Right kidney (tissue), 1 donor: Measurements from ENCODE around the gene ANOS1.

Source experiments
- DNase-seq: peaks from one replicate; pipeline ENCODE4 v3.0.0-alpha.2; 2016

ANOS1 gene

DNA sequence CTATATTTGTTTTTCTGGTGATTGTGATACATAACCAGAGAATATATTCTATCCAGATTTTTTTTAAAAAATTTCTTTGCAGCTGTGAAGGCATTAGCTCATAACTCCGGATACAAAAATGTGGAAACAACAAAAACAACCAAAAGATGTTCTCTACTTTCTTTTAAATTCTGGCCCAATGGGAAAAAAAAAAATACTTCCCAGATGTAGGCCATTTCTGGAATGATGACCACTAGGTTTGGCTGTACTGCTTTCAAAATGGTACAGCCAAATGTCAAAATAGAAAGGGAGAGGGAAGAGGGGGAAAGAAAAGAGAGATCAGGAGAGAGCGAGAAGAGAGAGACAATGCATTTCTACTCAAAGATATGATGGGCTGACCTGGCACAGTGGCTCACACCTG is 14.6 kb downstream of the ANOS1 start:
- no peak for DNase-seq

DNA sequence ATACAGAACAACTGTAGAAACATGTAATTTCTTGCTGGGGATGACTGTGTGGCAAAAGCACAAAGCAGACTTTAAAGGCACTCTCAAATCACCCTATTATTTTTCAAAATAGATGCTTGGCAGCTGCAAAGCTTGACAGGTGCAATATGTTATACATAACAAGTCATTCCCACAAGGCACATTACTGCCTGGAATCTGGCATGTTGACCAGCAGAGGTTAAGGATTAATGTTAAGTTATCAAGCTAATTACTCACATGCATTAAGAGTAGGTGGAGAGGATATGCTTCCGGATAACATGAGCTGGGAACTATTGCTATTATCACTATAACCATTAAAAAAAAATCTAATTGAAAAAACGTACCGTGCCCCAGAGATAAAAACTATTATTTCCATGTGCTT is 17.8 kb downstream of the ANOS1 start:
- DNase-seq, result no peak

GRCh38 chrX:8711401-8711800 is 20.5 kb downstream of the ANOS1 start:
- no peak for DNase-seq

DNA sequence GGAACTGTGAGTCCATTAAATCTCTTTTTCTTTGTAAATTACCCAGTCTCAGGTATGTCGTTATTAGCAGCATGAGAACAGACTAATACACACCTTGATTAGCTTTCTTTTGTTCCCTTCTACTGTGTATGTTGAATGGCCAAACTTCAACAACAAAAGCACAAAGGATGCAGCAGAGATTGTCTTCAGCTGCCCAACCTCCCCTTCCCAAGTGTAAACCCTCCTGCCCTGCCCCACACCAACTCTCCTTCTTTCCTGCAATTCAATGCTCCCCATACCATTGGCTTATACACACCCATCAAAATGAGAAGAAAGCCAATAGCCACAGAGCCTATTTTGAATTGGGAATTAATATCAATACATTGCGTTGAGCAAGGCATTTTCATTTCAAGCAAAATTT is 27.8 kb downstream of the ANOS1 start:
- DNase-seq, result no peak

GRCh38 chrX:8692871-8693270 is 39.1 kb downstream of the ANOS1 start:
- DNase-seq, result no peak

DNA sequence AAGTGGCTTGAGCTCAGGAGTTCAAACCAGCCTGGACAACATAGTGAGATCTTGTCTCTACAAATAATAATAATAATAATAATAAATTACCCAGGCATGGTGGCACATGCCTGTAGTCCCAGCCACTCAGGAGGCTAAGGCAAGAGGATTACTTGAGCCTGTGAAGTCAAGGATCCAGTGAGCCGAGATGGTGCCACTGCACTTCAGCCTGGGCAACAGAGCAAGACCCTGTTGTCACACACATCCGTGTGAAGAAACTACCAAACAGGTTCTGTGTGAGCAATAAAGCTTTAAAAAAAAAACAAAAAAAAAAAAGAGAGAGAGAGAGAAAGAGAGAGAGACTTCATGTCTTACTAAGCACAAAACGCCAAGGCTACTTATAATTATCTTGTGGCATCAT is 42.5 kb downstream of the ANOS1 start:
- DNase-seq, result no peak

- no peak for DNase-seq
Observed at GRCh38 chrX:8688776-8689175, 43.2 kb downstream of the ANOS1 start.

GRCh38 chrX:8684201-8684965 is 47.6 kb downstream of the ANOS1 start:
- DNase-seq, result no peak

DNA sequence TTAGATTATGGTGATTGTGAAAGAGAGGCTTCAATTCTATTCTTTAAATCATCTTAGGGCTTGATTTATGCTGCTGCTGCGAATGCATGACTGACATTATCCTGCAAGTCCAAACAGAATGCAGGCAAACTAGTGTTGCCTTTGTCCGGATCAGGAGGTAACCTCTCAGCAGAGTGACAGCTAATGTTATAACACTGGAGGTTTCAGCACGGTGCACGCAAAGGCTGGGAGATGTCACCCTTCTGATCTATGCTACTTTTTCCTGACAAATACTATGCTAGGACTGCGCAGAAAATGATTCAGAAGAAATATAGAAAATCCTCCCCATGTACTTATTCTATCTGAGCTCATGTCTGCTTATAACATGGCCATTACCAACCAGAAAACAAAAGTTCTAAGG is 48.2 kb downstream of the ANOS1 start:
- no peak for DNase-seq

DNA sequence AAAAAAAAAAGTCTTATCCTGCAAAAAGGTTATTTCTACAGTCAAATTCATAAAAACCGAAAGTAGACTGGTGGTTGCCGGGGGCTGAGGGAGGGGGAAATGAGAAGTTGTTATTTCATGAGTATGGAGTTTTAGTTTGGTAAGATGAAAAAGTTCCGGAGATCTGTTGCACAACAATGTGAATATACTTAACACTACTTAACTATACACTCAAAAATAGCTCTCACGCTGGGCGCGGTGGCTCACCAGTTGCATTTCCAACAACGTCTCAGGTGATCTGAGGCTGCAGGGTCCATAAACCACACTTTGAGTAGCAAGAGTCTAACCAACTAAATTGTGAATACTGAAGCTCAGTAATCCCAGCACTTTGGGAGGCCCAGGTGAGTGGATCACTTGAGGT is 52.4 kb downstream of the ANOS1 start:
- DNase-seq, result no peak

- DNase-seq, result no peak
Observed at GRCh38 chrX:8675006-8675630, 56.8 kb downstream of the ANOS1 start.

DNA sequence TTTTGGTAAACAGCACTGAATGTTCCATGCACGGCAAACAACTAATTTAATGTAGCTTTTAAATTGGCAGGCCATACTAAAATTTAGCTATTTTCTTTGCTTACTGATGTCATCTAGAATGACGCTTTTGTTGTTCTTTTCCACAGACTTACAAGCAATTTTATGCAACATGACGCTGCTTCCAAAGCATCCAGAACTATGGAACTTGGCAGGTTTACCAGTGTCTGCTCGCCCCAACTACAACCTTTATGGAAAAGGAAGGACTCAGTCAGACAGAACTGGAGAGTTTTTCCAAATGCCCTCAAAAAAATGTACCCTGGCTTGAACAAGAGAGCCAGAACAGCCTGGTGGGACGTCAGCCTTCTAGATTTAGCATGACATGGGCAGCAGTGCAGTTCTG is 58.7 kb downstream of the ANOS1 start:
- no peak for DNase-seq

DNA sequence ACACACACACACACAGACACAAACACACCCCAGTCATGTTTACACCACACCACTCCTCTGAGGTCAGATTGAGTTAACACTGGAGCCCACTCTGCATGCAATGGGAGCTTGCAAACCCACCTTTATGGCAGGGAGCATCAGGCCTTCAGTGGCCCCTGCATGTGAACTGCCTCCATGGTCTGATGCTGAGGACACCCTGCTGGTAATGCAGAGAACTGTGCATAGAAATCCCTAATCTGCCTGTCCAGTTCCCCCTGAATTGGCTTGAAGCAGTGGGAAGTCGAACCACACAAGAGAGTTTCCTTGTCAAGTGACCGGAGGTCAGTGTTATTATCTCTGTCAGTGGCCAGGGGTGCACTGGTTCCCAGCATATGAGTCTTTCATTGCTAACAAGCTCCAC is 59.8 kb downstream of the ANOS1 start:
- DNase-seq, result no peak

GRCh38 chrX:8668813-8669212 is 63.1 kb downstream of the ANOS1 start:
- DNase-seq, result no peak

GRCh38 chrX:8663325-8663724 is 68.6 kb downstream of the ANOS1 start:
- no peak for DNase-seq

DNA sequence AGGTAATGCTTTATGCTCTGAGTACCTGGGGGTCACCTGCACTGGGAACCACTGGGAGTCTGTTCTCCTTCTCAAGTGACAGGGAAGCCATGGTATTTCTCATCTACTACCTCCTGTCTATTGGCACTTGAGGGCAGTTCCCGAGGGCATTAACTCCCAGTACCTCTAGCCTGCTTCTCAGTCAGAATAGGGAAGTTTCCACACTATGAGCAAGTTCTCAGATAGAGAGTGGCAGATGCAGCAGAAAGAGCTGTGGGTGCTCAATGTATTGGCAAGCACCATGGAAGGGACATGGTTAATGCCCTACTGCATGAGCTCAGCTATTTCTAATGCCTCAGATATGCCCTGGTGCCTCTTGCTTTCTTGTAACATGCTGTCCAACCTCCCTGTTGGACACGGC is 74.1 kb downstream of the ANOS1 start:
- no peak for DNase-seq

DNA sequence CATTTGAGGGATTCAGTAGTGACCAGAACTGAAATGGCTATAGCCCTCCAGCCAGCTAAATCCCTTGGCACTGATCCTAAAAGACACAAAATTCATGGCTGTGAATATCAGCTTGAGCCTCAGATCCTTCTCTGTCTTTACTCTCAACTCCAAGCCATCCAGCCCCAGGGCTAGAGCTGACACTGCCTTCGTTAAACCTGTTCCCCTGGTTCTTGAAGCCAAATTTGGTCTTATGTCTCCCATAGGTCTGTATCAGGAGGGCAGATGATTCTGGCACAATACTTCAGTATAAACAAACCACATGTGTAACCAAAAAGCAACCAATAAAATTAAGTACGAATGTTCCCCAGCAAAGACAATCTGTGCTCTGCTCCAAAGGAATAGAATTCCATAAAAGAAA is 78.0 kb downstream of the ANOS1 start:
- no peak for DNase-seq

GRCh38 chrX:8649969-8650368 is 82.0 kb downstream of the ANOS1 start:
- DNase-seq, result no peak

- no peak for DNase-seq
Observed at GRCh38 chrX:8647176-8647575, 84.8 kb downstream of the ANOS1 start.

DNA sequence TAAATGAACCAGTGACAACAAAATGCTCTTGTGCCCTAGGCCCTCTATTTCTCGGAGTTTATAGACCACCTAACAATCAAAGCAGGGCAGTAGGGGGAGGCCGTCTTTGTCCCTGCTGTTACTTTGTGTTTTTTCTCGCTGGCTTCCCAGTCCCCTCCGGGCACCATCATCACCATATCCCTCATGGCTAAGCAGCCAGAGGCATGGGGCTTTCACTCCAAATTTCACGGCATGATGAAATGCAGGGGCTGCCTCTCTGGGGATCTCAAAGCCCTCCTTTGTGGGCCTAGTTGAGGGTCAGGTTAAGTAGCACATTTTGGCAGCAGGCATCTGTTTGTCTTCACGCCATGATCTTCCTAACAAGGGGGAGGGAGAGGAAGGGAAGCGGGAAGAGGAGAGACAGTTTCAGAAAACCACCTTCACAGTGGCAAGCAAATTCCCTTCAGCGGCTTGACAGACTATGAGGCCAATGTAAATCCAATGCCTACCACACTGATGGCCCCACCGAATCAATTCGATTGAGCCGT is 91.9 kb downstream of the ANOS1 start:
- no peak for DNase-seq

DNA sequence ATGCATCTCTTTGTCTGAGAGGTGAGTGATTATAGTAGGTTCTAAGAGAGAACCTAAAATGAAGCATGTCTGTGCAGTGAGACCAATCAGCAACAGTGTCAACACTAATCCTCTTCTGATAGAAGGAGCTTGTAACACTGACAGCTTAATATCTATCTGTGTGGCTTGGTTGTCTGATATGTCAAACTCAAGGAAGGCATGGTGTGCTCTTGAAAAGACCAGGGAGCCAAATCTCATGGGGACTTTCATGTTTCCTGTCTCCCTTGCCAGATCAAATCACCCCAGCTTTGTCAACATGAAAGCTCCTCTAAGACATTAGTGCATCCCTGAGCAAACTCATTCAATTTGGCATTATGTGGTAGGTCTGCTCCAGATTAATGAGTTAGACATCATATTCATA is 95.4 kb downstream of the ANOS1 start:
- no peak for DNase-seq

- DNase-seq, result no peak
Observed at GRCh38 chrX:8635812-8636211, 96.1 kb downstream of the ANOS1 start.

DNA sequence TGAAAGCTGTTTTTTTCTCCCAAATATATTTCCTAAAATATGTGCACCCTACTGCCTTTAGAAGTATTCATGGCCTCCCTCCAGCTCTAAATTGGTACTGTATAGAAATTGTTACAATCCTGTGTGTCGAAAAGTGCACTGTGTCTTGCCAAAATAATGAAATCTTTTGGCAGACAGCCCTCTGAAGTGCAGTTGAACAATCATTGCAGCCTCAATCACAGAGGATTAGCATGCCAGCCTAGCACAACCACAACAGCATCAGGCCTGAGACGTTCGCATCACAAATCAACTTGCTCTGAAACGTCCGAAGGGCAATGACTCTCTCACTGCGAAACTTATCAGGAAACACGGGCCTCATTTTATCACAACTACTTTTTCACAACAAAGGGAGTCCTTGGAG is 99.0 kb downstream of the ANOS1 start:
- DNase-seq, result no peak

DNA sequence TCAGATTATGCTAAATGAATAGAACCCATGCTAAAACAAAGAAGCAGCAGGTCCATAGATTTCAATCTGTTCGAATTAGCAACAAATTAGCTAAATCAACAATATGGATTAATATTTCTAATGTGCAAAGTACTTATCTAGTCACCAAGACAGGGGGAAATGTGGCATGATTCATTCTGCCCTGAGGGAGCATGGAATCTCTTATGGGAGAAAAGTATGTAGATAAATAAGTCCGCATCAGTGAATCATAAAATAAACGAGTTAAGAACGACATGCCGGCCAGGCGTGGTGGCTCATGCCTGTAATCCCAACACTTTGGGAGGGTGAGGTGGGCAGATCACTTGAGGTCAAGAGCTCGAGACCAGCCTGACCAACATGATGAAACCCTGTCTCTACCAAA is 102.1 kb downstream of the ANOS1 start:
- DNase-seq, result no peak
